H1 (cell line): Measurements from ENCODE around the gene CFAP210. TPM values are rescaled to one million over a fixed set of nuclear protein-coding genes. Genes with fewer than 3 reads are reported as not detected.

Experiments
- ASH2L ChIP-seq: fragments of 200-600, 300-600 bp; sonication (generic); IDR thresholded peaks from one replicate; pipeline ENCODE4 v1.7.1; 2017; ENCODE audit warnings: low read length
- CHD2 ChIP-seq: IDR thresholded peaks from 2 replicates; pipeline ENCODE4 v1.6.1; 2012; ENCODE audit warnings: low read length, improper control_type of control experiment
- CHD7 ChIP-seq: fragments of 300-600 bp; sonication (generic); IDR thresholded peaks from 2 replicates; pipeline ENCODE4 v1.7.1; 2012; ENCODE audit warnings: low read length, moderate library complexity, mild to moderate bottlenecking, inconsistent platforms; ENCODE audit not compliant: insufficient replicate concordance
- JUN ChIP-seq: IDR thresholded peaks from 2 replicates; pipeline ENCODE4 v1.6.1; 2011; ENCODE audit warnings: low read depth, mild to moderate bottlenecking, improper control_type of control experiment, low read length
- POLR2AphosphoS5 ChIP-seq: IDR thresholded peaks from 2 replicates; pipeline ENCODE4 v1.6.1; 2011; ENCODE audit warnings: low read depth, low read length
- SP1 ChIP-seq: IDR thresholded peaks from 2 replicates; pipeline ENCODE4 v1.6.1; 2011; ENCODE audit warnings: low read depth, low read length
- polyA plus RNA-seq, 7 experiments: library from polyadenylated mRNA; depleted of rRNA in 3 of 7; stranded (reverse) in 5 of 7; unstranded in 2 of 7; fragments of >200 nt in 5 of 7; fragments of 200-250 nt in 2 of 7; gene quantifications; 1 replicate in 5 of 7; 2 replicates in 1 of 7; 4 replicates in 1 of 7; pipeline versions ENCODE4 v1.2.1 to v1.2.3, GENCODE V29; 2011 to 2013; ENCODE audit warnings: missing spikeins in 2 of 7, mixed read lengths in 2 of 7
- total RNA-seq: library from RNA; stranded (reverse); fragmentation: NEBNext Ultra II Directional; extraction: Animal tissue kit (Norgen Biotek cat#: 25700); gene quantifications from 2 replicates; pipeline ENCODE4 v1.2.1, GENCODE V29; 2021

CFAP210 gene
- total and polyA plus RNA-seq, 2 of the 8 experiments (the other 6 are each of a cell fraction or from before 2014, with no cell fraction given) = 0.06 to 0.37 TPM

DNA sequence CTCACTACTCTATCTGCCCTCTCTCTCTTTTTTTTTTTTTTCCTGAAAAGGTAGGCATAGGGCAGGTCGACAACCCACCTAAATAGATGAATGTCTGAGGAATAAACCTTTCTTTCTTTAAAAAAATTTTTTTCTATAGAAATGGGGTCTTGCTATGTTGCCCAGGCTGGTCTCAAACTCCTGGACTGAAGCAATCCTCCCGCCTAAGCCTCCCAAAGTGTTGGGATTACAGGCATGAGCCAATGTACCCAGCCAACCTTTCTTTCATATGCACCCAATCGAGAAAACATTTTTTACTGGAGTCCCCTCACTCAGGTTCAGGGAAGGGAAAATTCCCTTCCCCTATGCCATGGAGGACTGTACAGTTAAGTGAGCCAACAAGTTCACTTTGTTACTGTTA lies 31.0 kb downstream of the CFAP210 start (continued):
- TF ChIP-seq CHD7 = no peak
- TF ChIP-seq JUN = no peak
- no peak for TF ChIP-seq ASH2L
- no peak for TF ChIP-seq CHD2
- no peak for TF ChIP-seq POLR2AphosphoS5
- no peak for TF ChIP-seq SP1
